Activated naive CD4-positive, alpha-beta T cell (primary cell): Measurements from ENCODE around the gene COL25A1.
"Not testable (repeated sequence)": the region's sequence is repeated elsewhere in the genome, so short reads cannot be mapped to it uniquely, and the experiment has no call there.

Source experiments
- DNase-seq, 4 experiments: peaks; one replicate each; lab custom pipeline; 2025; lab: John Stamatoyannopoulos, UW

Gene COL25A1

GRCh38 chr4:108903464-108904221 lies 398.8 kb downstream of the COL25A1 start:
- no peak for DNase-seq

DNA sequence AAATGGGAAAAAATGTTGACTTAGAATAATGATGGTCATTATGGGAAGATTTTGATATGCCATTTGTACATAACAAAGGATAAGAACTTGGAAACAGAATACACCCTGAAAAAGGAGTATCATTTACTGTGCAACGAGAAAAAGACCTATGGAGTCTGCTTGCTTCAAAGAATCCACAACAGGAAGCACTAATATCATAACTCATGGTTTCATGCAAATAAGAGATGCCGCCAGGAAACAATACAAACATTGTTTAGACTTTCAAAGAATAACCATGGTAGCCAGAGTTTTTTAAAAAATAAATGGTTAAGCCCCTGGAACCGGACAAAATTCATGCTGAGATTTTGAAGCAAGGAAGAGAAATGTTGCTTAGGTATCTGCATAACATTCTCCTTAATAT lies 399.7 kb downstream of the COL25A1 start:
- DNase-seq, result no peak

- DNase-seq, result no peak
Measured at GRCh38 chr4:108901291-108901690, 401.2 kb downstream of the COL25A1 start.

GRCh38 chr4:108900018-108900580 lies 402.4 kb downstream of the COL25A1 start:
- no peak for DNase-seq

GRCh38 chr4:108893468-108893867 lies 409.0 kb downstream of the COL25A1 start:
- DNase-seq, result no peak

- DNase-seq, result no peak
Measured at GRCh38 chr4:108891896-108892590, 410.4 kb downstream of the COL25A1 start.

GRCh38 chr4:108890484-108890881 lies 412.0 kb downstream of the COL25A1 start:
- DNase-seq, result no peak

GRCh38 chr4:108889696-108890483 lies 412.6 kb downstream of the COL25A1 start:
- no peak for DNase-seq

GRCh38 chr4:108888769-108889168 lies 413.7 kb downstream of the COL25A1 start:
- DNase-seq, result no peak

GRCh38 chr4:108887034-108887433 lies 415.4 kb downstream of the COL25A1 start:
- no peak for DNase-seq

GRCh38 chr4:108885211-108885610 lies 417.2 kb downstream of the COL25A1 start:
- no peak for DNase-seq

- DNase-seq, result no peak
Measured at GRCh38 chr4:108884596-108884995, 417.9 kb downstream of the COL25A1 start.

DNA sequence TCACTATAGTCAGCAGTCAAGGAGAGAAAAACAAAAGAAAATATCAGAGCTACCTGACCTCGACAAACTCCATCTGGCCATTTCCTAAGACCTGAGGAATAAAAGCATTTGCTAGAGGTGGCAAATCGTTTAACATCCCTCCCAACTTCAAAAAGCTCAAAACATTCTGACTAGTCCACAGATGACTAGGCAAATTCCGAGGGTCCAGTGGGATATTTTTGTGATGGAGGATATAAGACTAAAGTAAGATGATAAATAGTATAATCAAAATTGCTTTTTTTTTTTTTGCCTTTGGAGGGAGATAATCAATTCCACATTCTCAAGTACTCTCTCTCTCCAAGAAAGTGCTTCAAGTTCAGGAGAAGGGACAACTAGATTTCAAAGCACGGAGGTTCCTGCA lies 420.5 kb downstream of the COL25A1 start:
- DNase-seq, result no peak

DNA sequence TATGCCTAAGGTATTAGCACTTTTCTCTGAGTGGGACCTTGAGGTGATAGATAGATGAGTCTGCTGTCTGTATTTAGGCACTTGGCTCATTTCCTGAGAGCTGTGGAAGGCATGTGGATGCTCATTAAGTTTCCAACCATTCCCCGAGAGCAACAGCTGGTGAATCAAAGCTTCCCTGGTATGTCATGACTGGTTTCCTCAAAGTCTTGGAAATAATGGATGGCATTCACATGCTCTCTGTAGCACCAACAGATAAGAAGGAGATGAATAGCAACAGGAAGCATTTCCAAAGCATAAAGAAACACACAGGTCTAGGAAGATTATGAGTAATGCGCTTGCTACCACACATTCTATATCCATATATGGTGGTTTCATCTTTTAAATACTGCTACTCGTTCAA lies 421.3 kb downstream of the COL25A1 start:
- no peak for DNase-seq

- no peak for DNase-seq
Measured at GRCh38 chr4:108878806-108879205, 423.7 kb downstream of the COL25A1 start.

DNA sequence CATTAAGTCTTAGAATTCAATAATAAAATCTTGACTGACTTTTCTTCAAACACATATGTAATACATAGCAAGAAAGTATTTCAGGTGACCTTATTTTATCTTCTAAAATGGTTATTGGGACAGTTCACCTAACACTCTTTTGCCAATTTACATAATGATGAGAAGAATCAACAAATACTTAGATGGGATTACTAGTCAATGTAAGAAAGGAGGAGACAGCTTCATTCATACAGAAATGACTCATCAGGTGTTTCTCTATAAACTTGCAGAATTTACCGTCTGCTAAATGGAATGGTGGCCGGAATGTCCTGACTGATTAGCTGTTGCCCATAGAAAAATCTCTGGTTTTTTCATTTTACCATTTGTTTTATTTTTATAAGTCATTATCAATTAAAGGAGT lies 424.6 kb downstream of the COL25A1 start:
- DNase-seq, result no peak

DNA sequence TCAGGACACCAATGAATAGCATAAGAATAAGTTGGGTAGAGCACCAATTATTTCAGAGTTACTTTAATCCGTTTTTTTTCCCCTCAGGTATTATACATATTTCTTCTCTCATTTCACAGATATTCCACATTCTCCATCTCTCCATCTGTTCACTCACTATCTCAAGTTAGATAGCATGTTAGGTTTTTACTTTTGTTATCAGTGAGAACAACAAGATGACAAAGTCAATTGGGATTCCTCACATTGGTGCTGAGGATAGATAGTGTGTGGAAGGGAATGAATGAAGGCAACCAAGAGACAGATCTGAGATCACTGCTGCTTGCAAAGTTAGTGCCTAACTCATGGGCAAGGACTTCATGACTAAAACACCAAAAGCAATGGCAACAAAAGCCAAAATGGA lies 427.7 kb downstream of the COL25A1 start:
- no peak for DNase-seq

DNA sequence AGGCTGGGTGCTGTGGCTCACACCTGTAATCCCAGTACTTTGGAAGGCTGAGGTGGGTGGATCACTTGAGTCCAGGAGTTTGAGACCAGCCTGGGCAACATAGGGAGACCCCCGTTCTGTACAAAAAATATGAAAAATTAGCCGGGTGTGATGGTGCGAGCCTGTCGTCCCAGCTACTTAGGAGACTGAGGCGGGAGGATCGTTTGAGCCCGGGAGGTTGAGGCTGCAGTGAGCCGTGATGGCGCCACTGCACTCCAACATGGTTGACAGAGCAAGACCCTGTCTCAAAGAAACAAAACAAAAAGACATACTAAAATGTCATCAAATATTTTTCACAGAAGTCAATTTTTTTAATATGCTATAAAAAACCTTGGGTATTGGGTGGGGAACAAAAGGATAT lies 432.5 kb downstream of the COL25A1 start:
- not testable (repeated sequence) for DNase-seq

DNA sequence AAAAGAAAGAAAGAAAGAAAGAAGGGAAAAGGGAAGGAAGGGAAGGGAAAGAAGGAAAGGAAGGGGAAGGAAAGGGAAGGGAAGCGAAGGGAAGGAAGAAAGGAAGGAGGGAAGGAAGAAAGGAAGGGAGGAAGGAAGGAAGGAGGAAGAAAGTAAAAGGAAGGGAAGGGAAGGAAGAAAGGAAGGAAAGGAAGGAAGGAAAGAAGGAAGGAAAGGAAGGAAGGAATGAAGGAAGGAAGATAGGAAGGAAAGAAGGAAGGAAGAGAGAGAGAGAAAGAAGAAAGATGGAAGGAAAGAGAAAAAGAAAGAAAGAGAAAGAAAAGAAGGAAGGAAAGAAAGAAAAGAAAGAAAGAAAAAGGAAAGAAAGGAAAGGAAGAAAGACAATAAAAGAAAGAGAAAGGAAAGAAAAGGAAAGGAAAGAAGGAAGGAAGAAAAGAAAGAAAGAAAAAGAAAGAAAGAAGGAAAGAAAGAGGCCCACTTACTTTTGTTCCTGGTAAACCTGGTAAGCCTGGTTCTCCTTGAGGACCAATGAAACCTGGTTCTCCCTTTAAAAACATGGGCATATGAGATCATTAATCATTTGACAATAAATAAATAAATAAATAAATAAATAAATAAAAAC lies 433.7 kb downstream of the COL25A1 start:
- no peak for DNase-seq

- DNase-seq, result no peak
Measured at GRCh38 chr4:108867476-108867875, 435.0 kb downstream of the COL25A1 start.

DNA sequence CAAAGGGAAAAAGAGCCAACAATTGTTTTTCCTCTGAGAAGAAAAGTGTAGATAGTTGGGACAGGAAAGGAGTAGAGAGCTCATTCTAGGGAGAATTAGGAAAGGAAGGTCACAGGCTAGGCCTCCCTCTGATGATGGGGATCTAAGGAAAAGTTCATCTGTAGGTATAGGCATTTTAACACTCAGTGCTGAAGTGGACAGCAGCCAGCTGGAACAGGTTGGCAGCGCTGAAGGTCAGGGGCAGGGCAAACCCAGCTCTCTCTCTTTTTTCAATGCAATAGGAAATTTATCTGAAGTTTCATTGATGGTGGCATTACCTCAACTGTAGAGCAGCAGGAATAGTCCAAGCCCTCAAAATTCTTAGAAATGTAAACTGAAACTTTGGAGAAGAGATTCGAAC lies 441.1 kb downstream of the COL25A1 start:
- no peak for DNase-seq

DNA sequence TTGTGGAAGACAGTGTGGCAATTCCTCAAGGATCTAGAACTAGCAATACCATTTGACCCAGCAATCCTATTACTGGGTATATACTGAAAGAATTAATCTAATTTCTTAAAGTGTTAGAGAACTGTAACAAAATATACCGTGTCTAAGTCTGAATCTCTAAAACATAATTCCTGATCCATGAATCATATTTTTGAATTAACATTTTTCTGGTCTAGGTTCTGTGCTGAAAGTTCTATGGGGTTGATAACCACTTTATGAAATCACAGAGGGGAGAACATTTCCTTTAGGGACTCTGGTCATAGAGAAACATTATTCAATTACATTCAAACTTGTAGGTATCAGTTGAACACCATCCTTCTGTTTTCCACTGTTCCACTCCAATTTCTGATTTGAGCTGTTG lies 447.7 kb downstream of the COL25A1 start:
- no peak for DNase-seq
